GM19467 (cell line): ENCODE results near the gene OR52E8.

Experiments used
- ATAC-seq: cut with Tn5 transposase; IDR thresholded peaks from one replicate; pipeline ENCODE4 v1.9.1; 2021; ENCODE audit warnings: mild to moderate bottlenecking, moderate library complexity; ENCODE audit not compliant: unreplicated experiment

Gene OR52E8

GRCh38 chr11:5857590-5857989 is at the start of gene OR52E8:
TSS of gene OR52E8 (minus strand) at chr11:5857690. CDS start at chr11:5857690, 0 bp downstream.
- no peak for ATAC-seq

DNA sequence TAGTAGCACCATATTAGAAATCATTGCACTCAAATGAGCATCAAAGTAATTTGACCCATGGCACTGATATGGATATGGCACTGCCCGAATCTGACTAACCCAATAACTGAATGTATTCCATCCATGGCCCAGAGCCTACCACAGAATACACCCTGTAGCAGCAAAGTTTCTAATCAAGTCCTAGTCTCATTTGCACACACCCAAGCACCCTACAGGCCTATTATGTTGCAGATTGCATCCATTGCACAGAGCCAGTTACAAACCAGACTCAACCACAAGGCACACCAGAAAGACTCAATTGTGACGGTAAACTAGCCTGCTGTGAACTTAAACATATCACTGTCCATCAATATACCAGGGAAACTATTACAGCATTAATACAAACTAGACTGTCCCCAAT is 42.0 kb upstream of the OR52E8 start:
- no peak for ATAC-seq

DNA sequence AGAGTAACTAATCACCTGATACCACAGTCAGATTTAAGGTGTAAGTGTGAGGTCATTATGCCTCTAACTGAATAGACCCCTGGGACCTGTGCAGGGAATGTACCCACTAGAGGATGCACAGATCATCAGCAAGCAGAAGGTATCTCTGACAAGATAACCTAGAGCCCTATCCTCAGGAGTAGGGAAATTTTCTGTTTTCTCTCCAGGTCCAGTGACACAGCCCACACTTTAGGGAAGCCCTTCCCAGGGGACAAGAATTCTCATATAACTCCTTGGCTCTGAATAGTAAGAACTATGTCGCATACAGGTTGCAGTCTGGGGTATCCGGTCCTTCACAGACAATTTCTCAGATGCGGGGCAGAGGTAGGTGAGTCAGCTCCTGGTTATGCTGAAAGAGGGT is 35.4 kb upstream of the OR52E8 start, which contains the start of gene OR52E5:
TSS of gene OR52E5 (plus strand) at position 301 of the 400 bp plus-strand sequence. CDS start 7,569 bp downstream, outside the sequence.
- ATAC-seq = no peak

DNA sequence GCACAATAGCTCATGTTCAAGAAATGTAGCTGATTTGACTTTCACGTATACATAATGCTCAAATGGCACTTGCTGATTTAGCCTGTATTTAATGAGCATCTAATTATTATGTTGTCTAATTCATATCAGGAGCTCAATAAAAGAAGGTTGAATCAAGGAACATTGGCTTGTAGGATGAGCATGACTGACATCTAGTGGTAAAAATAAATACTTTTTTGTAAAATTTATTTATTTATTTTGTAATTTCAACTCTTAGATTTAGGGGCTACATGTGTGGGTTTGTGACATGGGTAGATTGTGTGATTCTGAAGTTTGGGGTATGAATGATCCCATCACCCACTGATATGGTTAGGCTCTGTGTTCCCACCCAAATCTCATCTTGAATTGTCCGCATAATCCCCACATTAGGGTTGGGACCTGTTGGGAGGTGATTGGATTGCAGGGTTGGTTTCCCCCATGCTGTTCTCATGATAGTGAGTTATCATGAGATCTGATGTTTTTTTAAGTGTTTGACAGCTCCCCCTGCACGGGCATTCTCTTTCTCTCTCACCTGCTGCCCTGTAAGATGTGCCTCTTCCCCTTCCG is 33.8 kb upstream of the OR52E8 start:
- ATAC-seq = no peak

DNA sequence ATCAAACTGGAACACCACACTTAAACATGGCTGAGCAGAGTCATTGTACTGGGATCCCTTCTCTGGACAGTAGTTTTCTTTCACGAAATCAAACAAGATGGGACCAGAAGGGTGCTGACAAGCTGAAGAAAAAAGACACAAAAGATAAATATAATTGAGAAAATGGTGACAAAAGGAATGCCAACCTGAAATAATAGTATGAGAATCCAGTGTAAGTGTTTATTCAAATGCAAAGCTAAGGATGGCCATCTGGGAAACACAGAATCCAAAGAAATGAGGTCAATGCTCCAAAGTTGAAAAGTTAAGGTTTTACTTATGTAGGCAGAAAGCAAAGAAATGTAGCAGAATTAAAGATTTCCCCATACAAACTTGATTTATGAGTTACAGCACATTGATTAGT is 30.2 kb upstream of the OR52E8 start:
- ATAC-seq = no peak

DNA sequence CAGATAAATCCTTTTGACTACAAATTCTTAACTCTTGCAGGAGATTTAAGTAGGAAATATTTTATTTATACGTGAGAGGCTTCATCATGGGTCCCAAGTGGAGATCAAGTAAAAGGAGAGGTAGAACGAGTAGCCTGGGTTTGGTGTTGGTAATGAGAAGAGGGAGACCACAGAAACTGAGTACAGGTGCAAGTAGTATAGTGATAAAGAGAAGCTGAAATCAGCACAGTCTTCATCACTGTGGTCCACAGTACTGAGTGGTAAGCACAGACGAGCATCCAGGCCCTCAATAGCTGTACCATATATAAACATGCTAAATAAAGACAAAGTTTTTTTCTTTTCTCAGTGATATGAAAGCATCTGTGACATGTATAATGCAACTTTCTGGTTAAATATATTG is 29.7 kb upstream of the OR52E8 start:
- no peak for ATAC-seq

GRCh38 chr11:5881756-5882155 is 24.3 kb upstream of the OR52E8 start:
- ATAC-seq = no peak

- no peak for ATAC-seq
Observed at GRCh38 chr11:5880329-5880728, 22.8 kb upstream of the OR52E8 start, which contains the start of gene OR52E4. TSS of gene OR52E4 (plus strand) at chr11:5880629. CDS start at chr11:5884293, 3,664 bp downstream.

DNA sequence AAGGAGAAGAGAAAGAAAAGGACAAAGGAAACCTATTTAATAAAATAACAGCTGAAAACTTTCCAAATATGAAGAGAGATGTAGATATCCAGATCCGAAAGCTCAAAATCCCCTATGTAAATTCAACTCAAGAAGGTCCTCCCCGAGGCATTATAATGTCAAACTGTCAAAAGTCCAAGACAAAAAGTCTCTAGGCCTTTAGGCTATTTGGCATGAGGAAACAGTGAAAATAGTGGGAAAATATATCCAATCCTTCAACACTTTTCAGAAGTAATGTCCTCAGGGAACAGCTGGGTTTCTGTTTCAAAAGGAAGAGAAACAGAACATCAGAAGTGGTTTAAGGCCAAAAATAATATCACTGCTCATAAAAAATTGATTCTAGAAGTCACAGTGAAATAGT is 21.1 kb upstream of the OR52E8 start:
- ATAC-seq = no peak

DNA sequence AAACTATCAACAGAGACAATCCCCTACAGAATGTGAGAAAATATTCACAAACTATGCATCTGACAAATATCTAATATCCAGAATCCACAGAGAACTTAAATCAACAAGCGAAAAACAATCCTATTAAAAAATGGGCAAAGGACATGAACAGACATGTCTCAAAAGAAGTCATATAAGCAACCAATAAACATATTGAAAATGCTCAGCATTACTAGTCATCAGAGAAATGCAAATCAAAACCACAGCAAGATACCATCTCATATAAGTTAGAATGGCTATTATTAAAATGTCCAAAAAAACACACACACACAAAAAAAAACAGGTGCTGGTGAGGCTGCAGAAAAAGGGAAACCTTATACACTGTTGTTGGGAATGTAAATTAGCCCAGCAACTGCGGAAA is 8.3 kb upstream of the OR52E8 start:
- no peak for ATAC-seq

DNA sequence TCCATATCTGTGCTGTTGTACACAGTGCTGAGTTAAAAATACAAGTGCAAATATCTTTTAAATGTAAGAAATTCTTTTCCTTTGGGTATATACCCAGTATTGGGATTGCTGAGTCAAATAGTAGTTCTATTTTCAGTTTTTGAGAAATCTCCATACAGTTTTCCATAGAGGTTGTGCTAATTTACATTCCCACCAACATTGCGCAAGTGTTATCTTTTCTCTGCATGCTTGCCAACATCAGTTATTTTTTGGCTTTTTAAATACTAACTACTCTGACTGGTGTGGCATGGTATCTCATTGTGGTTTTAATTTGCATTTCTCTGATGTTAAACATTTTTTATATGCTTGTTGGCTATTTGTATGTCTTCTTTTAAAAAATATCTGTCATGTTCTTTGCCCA is 6.5 kb downstream of the OR52E8 start:
- no peak for ATAC-seq

DNA sequence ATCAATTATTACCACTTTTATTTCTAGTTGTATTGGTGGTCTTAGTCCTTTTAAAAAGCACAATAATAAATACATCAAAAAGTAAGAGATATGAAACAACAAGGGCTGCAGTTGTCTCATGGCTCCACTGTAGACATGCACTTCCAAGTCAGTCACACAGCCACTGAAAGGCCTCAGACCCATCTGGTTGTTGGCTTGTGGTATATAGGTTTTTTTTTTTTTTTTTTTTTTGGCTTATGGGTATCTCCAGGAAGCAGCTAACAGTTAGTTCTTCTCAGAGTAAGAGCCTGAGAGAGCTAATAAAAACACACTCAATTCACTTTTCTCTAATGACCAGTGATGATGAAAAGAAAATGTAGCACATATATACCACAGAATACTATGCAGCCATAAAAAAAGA is 9.8 kb downstream of the OR52E8 start:
- no peak for ATAC-seq

- no peak for ATAC-seq
Observed at GRCh38 chr11:5846701-5847100, 10.8 kb downstream of the OR52E8 start.

DNA sequence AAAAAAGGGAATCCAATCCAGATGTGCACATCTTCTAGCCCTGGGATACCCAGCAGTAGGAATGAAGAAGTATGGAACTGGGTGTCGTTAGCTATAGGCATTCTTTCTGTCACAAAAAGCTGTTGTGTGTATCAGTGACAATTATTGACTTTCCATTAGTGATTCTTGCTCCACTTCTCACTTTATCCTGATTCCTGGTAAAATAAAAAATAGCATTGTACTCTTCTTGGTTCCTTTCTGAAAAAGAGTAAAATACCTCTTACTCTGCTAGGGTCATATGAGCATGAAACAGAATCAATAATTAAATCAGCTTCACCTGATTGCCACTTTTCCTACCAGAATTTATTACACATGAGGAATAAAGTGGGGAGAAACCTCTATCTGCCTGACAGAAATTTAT is 15.7 kb downstream of the OR52E8 start, which contains the start of gene OR52E6:
TSS of gene OR52E6 (minus strand) at position 101 of the 400 bp plus-strand sequence. CDS start at position 101, 0 bp downstream.
- ATAC-seq = no peak

- no peak for ATAC-seq
Observed at GRCh38 chr11:5837695-5838094, 19.8 kb downstream of the OR52E8 start.

DNA sequence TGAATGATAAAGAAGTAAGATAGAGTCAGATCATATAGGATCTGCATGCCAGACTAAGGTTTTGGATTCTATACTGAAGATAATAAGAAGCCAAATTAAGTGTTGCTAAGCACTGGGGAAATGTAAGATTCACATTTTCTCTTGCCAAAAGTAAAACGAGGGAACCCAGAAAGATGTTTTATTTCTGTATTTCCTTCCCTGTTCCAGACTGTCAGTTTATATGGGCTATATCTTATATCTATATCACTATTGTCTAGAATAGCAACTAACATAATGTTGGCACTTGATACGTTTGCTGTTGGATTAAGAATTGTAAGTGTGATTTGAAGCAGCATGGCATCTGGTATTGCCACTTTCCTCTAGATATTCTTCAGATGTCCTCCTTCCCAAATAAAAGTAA is 24.0 kb downstream of the OR52E8 start:
- no peak for ATAC-seq

GRCh38 chr11:5831196-5831829 is 26.2 kb downstream of the OR52E8 start:
- ATAC-seq = no peak

- ATAC-seq = peak; percentile 49
Observed at GRCh38 chr11:5818245-5818886, 39.1 kb downstream of the OR52E8 start.

GRCh38 chr11:5815534-5815933 is 42.0 kb downstream of the OR52E8 start:
- no peak for ATAC-seq

DNA sequence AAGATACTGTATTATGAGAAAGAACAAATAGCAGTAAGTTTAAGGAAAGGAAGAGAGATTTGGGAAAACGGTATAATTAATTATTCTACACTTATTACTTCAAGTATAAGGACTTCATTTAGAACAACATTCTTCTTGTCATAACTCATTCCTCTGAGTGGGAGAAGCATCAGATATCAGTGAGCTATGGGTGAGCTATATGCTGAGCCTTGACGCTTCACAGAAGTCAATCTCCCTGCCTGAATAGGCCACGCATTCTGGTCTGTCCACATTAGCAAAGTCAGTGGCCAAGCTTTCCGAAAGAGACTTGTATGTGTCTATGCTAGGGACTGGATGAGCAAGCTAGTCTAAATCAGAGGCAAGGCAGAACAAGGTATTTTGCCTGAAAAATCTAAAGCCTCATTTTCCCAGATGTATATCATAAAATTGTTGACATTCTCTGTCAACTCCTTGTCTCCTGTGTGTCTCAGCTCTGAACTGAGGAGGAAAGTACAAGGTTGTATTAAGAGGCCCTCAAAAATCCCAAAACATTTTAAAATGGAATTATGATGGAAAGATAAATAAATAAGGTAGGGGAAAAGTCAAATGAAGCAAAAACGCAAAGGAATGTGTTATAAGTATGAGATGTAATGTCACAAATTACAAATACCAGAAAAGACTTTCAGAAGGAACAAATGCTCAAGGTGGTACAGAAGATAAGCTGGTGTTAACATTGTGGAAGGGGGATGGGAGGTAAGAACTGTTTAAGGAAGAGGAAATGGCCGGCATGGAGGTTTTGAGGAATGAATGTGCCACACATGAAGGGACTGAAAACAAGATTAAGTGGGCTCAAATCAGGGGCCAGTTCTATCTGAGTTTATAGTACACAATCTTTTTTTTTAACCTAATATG is 47.3 kb downstream of the OR52E8 start:
- ATAC-seq = no peak

DNA sequence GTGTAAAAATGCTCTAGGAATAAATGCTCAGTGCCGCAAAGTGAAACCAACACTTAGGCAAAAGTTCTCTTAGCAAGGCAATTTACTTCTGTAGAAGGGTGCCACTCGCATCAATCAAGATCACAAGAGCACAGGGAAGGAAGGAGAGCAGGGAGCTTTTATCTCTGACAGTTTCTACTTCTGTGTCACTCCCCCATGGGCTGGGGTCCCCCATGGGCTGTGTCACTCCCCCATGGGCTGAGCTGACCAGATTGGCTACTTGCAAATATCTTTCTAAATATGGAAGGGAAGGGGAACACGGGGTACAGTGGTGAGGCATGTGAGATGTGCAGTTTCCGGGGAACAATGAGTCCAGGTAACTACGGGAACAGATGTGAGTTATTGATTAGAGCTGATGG is 48.4 kb downstream of the OR52E8 start:
- peak; percentile 14 for ATAC-seq
